ENCODE measurements around the gene LIN7A.
"Not testable (repeated sequence)": the region's sequence is repeated elsewhere in the genome, so short reads cannot be mapped to it uniquely, and the experiment has no call there.

The LIN7A gene

DNA sequence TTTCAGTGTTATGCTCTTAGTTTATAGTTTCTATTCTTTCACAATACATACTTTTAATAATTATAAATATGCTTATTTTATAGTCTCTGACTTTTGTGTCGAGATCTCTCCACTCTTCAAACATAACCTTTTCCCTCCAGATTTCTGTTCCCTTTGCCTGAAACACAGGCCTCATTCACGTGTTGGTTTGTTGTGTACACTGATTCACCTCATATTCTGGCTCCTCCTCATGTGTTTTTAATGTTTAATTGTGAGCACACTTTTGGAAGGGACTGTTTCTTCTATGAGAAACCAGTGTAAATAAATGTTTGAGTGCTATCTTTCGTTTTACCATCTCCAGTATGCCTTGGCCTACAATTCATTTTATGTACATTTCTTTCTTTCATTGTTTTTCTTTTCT, 20.1 kb downstream of the LIN7A start:
- DNase-seq: no peak

DNA sequence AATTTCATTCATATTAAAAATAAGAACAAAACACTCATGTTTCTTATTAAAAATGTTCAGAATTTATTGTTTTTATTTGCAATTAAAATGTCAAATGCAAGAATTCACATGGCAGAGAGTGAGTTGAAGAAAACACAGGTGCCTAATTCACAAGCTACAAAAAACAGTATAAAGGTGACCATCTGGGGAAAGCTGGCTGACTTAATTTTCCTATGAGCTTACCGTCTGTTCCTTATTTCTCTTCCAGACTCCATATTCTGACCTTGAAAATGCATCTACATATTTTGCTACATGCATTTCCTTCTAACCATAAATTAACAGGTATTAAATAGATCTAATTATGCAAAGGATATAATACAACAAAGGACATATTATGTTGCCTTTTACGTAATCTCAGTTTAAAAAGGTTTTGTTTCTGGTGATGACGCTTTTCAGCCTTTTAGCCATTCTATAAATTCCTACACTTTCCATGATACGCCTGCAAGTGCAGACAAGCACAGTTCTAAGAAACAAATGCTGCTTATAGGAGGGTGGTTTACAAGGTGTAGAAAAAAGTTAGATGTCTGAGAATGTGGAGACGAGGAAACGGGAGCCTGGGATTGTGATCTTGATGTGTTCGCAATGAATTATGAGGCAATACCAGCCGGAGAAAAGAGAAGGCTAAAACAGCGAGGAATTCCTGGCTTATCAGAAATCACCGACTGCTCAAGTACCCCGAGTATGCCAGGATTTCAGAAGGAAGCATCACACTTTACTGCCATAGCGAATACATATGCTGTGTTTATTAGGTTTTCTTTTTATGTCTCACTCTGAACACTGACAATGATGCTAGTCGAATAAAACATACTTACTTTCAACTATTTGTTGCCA, 24.6 kb downstream of the LIN7A start:
- no peak for DNase-seq

DNA sequence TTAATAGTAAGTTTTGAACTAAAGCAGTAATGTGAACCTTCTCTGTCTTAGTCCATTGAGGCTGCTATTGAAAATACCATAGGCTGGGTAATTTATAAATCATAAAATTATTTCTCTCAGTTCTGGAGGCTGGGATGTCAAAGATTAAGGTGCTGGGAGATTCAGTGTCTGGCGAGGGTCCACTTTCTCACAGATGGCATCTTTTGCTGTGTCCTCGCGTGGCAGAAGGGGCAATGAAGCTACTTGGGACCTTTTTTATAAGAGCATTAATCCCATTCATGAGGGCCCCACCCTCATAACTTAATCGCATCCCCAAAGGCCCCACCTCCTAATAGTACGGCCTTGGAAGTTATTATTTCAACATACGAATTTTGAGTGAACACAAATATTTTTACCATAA, 28.4 kb downstream of the LIN7A start:
- no peak for DNase-seq

DNA sequence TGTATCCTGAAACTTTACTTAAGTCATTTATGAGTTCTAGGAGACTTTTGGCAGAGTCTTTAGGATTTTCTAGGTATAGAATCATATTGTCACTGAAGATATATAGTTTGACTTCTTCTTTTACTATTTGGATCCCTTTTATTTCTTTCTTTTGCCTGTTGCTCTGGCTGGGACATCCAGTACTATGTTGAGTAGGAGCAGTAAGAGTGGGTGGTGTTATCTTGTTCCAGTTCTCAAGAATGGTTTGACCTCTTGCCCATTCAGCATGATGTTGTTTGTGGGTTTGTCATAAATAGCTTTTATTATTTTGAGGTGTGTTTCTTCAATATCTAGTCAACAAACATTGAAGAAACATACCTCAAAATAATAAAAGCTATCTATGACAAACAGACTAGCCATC, 35.0 kb downstream of the LIN7A start:
- no peak for DNase-seq

DNA sequence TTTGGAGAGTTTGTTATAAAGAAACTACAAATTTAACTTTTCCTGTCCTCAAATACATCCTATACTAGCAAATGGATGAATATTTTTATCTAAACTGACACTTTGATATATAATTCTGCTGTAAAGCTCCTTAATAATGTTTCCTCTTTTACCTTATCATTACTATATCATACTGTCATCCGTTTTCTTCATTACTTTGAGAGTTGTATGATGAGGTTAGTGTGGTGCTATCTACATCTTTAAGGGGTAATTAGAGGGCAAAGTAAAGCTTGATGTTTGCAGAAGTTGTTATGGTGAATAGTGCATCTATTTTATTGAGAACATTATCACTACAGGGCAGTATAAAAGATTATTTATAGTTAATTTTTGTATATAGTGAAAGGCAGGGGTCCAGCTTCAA, 36.1 kb downstream of the LIN7A start:
- DNase-seq: no peak

DNA sequence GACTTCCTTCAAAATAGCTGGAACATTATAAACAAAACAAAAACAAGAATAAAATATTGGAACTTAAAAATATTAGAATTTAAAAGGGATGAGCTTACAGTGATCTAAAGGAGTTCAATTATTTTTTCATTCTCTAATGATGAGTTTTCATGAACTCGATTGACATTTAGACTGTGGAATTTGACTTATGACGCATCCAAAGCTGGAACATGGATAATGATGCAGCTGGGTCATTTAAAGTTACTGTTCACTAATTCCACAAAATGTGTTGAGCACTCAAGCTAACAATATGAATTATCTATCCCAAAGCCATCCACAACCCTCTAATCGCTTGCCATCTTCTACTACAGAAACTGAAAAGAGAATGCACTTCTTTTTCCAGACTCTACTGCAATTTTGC, 42.5 kb downstream of the LIN7A start:
- DNase-seq: no peak

DNA sequence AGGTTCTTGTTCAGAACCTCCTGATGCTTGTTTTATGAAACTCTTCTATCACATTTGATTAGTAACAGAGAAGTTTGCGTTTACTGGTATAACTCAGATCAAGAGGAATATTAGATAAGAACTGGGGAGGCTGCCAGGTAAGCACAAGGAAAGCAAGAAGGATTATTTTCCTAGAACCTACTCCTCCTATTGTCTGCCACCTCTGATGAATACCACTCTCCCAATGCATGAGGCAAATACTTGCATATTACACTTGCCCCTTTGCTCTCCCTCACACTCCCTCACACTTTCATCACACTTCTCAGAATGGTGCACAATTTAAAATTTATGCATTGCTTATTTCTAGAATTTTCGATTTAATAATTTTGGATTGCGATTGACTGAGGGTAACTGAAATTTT, 43.6 kb downstream of the LIN7A start:
- DNase-seq: no peak

DNA sequence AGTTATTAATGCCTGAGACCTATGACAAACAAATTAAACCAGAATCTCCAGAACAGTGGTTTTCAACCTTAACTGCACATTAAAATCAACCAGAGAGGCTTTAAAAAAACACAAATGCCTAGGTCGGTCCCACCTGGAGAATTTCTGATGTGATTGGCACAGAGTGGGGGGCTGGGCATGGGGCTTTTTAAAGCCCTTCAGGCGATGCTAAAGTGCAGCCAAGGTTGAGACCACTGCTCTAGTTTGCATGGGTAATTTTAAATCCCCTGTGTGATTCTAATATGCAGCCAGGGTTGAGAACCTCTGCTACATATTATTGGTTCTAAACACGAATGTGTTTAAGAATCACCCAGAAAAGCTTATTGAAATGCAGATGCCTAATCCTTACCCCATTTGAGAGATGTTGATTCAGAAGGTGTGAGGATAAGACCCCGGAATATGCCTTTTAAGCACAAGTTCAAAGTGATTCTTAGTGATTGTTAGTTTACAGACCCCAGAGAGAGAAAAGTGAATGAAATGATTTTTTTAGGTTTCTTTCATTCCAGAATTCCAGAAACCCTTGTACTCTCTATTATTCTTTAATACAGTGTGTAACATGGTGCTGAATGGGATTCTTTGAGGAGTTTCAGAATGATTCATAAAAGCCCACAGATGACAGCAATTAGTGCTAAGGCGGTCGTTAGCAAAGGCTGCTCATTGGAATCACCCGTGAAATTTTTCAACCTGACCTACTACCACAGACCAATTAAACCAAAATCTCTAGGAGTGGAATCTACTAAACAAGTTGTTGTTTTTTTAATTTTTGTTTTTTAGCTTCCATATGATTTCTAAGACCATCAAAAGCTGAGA, 44.9 kb downstream of the LIN7A start:
- no peak for DNase-seq

DNA sequence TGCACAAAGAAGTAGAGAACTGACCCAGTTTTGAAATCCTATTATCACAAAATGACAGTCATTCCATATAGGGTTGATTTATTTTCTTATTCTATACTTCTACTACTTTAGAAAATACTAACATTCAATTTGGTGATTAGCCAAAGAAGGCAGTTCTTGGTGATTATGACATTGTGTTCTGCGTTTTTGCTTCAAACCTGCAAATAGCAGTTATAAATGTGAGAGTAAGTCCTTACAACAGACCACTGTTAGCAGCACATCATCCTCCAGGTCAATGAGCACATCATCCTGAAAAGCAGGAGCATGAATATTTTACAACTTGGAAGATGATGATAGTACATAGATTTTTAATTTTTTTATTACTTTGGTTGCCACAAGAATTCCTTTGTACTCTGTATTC, 53.1 kb downstream of the LIN7A start:
- DNase-seq: no peak

DNA sequence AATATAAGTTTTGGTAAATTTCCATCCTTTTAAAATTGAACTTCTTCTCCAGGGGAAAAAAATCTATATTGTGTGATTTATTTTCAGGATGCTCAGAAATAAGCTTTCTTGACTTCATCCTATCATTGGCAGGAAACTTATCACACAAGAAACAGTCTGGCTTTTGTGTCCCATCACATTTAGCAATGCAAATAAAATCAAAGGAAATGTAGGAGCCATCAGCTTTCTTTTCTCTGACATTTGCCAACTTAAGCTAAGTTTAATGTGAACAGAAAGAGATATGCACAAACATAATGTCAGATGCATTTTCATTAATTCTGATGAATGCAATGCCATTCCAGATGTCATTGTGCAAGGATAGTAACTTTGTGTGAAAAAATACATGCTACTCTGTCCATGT, 56.6 kb downstream of the LIN7A start:
- DNase-seq: no peak

DNA sequence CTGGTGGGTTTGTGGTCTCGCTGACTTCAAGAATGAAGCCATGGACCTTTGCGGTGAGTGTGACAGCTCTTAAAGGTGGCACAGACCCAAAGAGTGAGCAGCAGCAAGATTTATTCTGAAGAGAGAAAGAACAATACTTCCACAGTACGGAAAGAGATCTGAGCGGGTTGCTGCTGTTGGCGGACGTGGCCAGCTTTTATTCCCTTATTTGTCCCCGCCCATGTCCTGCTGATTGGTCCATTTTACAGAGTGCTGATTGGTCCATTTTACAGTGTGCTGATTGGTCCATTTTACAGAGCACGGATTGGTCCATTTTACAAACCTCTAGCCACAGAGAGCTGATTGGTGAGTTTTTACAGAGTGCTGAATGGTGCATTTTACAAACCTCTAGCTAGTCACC, 59.3 kb downstream of the LIN7A start:
- DNase-seq: not testable (repeated sequence)

DNA sequence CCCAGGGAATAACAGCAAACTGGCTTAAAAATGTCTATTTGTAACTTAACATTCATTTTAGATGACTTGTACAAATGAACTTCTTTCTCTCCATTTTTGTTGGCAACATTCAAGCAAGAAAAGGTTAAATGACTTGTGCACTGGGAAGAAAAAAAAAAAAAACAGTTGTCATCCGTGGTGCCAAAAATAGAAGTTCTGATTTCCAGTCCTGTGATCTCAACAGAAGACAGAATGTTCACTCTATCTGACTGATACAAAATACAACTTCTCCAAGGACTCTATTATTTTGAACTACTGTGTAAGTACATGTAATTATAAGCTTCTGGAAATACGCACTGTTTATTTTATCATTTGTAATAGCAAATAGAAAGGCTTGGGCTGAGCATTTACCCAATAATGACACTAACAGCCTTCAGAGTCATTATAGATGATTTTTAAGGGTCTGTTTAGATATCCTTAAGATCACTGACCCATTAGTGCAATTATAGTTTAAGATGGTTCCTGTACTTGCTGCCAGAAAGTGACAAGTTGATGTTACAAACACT, 59.9 kb downstream of the LIN7A start:
- no peak for DNase-seq

DNA sequence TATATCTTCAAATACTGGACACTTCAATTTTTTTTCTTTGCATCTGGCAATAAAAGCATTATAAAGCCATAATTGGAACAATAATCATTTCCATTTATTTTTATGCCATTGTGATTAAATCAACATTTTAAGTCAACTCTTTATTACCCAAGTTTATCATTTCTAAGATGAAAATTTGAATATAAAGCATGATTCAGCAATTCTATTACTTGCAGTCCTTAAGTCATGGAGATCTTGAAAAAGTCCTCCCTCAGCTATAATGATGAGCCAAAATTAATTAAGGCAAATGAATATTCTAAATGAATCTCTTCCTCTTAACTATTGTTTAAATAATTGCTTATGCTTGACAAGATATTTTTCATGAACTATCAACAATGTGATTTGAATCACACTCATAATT, 65.7 kb downstream of the LIN7A start:
- no peak for DNase-seq

DNA sequence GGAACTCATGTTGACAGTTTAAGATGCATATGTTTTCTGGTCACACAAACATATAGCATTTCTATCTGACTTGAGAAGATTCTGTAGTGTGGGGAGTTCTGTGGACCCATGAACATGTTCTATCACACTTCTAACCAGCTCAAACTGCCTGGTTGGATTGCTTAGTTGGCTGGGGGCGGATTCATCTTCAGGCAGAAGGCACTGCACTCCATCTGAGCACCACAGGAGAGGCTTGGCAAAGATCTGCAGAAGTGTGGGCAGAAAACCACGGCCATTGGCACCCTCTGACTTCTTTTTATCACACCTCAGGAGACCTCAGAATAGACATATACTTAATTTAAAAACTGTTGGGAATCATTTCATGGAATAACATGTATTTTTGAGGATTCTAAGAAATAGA, 68.5 kb downstream of the LIN7A start:
- DNase-seq: no peak

DNA sequence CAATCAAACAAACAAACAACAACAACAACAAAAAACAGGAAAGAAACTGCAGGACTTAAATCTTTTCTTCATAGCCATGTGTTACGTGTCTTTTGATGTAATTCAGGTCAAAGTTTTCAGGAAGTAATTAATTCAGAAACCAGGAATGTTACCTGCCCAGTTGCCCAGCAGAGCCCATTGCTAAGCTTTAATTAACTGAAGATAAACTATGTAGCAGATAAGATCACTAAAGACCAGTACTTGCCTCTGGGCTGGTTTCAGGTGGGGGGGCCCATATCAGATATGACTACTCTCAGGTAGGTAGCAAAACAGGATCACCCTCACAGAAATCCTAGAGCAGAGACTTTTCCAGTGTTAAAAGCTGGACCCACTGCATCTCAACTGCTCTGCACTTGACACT, 69.2 kb downstream of the LIN7A start:
- no peak for DNase-seq

DNA sequence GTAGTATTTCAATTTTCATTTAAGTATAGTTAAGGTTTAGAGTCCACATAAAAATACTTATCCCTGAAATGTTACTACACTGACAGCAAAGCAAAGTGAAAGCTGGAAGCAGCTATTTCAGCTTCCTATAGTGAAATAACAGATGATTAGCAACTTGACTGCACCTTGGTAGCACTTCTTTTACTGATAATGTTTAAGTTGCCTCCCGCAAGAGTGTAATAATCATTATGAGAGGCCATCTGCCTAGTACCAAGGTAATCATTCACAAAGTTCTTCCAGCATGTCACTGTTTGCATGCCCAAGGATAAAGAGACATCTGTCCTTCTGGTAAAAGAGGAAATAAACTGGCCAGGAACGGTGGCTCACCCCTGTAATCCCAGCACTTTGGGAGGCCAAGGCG, 69.8 kb downstream of the LIN7A start:
- no peak for DNase-seq

DNA sequence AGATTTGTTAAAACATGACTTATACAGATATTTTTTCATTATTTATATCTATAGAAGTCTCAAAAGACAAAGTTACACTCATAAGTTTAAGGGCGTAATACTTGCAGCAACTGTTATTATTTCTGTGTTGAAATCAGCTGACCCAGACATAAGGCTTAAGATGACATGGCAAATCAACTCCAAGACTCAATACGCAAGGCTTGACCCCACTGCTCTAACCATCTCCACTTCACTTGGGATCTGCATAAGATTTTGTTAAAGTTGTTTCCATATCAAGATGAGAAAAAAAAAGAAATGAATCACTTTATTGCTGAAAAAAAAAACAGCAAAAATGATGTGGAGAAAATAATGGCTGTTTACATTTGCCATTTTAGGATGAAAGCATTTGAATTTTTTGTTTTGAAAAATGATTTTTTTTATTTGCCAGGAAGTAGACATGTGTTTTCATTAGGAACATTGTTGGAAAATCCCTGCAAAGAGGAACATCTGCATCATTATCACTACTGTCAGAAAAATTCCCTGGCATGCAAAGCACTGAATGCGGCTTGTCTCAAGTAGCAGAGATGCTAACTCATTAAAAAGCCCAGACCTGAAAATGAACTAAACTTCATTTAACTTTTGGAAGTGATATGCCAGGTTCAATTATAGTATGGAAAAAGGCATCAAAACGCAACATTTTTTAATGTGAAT, 73.5 kb downstream of the LIN7A start:
- no peak for DNase-seq

DNA sequence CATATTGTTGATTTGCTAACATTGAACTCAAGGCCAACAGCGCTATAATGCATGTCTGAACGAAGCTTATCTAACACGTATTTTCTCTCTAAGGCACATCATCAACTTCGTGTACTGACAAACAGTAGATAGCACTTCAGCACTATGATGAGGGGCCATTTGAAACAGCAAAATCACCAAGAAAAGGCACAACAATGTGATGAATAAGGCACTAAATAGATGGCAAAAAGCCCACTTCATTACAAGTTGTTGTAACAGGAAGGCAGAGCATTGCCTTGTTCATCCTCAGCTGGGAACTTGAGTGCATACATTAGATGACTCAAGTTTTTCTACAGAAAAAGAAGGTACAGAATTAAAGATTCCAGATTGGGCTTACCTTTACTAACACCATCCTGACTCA, 75.2 kb downstream of the LIN7A start:
- DNase-seq: no peak

DNA sequence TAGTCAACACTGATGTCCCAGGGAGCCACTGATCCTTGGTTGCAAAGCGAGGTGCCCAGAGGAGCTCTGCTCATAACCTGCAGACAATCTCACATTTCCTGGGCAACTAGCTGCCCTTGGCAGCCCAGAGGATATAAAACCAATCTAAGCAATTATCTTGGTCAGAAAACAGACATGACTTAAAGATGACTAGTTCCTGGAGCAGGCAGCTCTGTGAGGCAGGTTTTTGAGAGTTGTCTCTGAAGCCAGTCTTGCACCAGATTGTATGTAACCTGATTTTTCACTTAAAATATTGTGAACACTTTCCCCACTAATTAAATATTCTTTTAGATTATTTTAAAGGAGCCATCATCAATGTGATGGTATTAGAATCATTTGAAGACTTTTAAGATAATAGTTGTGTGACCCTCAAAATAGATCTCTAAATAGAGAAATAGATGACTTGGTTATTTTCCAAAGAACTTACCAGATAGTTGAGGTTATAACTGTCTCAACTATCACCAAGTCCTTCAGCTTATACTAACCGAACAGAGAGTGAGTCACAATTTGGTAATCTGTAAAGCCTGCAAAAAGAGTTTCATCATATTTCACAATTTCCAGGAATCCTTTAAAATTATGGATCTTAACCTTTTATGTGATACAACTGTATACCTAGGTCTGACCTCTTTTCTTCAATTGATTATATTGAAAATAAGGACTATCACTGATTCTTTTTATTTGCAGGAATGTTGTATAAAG, 75.9 kb downstream of the LIN7A start:
- no peak for DNase-seq

DNA sequence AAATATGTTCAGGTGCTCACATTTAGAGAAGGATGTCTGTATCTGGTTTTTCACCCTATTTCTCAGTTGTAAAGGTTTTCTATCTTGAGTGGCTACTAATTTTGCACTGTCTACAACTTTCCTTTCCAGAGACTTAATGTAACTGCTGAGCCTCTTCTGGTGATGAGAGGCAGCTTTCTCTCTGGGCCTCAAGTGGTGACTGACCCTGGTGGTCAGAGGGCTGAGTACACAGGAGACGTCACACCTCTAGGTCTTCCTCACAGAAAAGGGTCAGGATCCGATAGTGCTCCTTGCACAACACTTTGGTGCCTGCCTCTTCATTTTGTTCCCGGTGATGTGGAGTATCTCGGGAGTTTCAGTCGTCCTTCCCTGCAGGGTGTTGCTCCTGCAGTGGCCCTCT, 76.8 kb downstream of the LIN7A start:
- no peak for DNase-seq

DNA sequence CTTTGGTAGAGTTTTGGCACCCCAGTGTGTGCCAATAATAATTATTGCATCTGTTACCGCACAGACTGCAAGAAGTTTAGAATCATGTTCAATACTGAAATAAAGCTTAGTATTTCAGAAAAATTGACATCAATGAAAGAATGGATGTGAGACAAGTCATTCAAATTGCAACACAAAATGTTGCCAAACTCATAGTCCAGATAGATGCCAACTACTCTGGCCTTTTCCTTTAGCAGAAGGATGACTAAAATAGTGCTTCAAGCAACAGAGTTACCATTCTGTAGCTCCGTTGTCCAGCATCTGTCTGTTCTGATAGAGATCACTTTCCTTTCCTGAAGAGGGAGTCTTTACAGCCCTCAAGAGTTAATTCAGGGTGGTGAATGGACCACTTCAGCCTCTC, 77.5 kb downstream of the LIN7A start:
- no peak for DNase-seq

DNA sequence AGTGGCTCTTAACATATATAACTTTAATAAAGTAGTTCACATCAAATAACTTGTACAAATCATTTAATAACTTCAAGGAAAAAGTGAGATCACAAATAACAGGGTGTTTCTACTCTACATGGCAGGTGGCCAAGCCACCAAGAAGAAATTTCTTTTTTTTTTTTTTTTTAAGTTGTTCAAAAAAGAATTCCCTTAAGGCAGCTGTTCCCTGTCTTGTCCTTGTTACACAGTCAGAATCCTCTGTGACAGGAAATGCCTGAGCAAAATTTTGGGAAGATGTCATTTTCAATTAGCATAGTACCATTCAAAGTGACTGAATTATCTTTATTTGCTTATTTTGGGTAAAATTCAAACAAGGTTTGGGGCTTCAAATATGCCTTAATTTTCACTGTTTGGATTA, 79.4 kb downstream of the LIN7A start:
- DNase-seq: no peak

DNA sequence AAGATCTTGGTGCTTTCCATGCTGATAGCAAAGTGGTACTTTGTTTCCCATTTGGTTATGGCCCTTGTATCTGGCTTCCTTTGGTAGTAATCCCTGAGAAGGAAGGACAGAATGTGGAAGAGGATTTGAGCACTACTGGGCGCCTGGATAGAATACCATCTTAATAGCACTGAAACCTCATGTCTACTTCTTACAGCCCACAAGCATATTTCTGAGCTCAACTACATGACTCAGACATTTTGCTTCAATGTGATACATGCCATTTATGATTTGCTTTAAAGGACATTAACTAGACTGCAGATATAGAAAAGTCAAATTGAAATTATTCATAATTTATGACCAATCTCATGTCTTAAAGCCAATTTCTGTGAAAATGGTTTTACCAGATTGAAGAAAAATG, 80.4 kb downstream of the LIN7A start:
- DNase-seq: no peak
